Hepatocyte (in vitro differentiated cells): ENCODE measurements around the gene TESK2.

Experiments
- CTCF ChIP-seq: fragments of 200-600 bp; sonication (generic); IDR thresholded peaks from 2 replicates; pipeline ENCODE4 v1.5.1; 2016; ENCODE audit warnings: antibody characterized with exemption, mild to moderate bottlenecking; ENCODE audit not compliant: poor library complexity
- EZH2 ChIP-seq: fragments of 200-600 bp; sonication (generic); IDR thresholded peaks from 2 replicates; pipeline ENCODE4 v1.6.1; 2016; ENCODE audit warnings: antibody characterized with exemption, mild to moderate bottlenecking, borderline replicate concordance

GRCh38 chr1:45465277-45465676 lies 25.7 kb downstream of the TESK2 start:
- TF ChIP-seq CTCF (no peak), EZH2 (no peak)
